Lower leg skin (tissue), 3 donors: ENCODE data around the gene KDELR1.

Source experiments
- CTCF ChIP-seq, 3 donors: fragments of 450-650 bp; IDR thresholded peaks; one replicate each; pipeline ENCODE4 v1.5.1; 2016; ENCODE audit warnings: antibody characterized with exemption in 3 of 3, mild to moderate bottlenecking in 3 of 3, moderate library complexity in 2 of 3
- POLR2A ChIP-seq, 2 donors: fragments of 450-650 bp; IDR thresholded peaks; one replicate each; pipeline ENCODE4 v1.6.1; 2016 to 2017; ENCODE audit warnings: antibody characterized with exemption in 2 of 2, mild to moderate bottlenecking in 1 of 2, moderate library complexity in 1 of 2

DNA sequence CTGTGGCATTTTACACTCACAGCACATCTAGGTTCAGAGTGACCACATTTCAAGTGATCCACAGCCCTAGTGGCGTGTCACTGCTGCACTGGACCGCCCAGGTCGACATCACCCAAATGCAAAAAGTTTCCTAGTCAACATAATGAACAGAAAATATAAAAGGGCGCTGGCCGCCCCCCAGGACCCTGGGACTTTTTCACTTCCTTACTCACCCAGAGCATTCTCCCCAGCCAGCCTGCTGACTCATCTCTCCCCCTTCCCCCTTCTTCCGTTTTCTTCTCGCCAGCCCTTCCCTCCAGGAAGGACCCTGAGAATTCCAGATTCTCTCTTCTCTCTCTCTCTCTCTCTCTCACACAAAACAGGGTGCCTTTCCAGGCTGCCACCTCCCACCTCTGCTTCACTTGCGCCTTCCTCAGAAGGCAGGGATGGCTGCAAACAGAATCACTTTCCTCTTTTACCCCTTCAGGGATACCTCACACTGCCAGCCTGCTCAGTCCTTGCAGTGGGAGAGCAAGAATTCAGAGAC, 33.4 kb upstream of the KDELR1 start:
- TF ChIP-seq POLR2A (IDR thresholded peaks at IDR 0.05) (no peak), CTCF (IDR thresholded peaks at IDR 0.05) (no peak)
